SKM-1 (cell line): ENCODE measurements around the gene NOBOX.
"Not testable (repeated sequence)": the region's sequence is repeated elsewhere in the genome, so short reads cannot be mapped to it uniquely, and the experiment has no call there.

ENCODE experiments used
- DNase-seq: peaks from one replicate; lab custom pipeline; 2025; ENCODE audit not compliant: unreplicated experiment; lab: John Stamatoyannopoulos, UW

The NOBOX gene

DNA sequence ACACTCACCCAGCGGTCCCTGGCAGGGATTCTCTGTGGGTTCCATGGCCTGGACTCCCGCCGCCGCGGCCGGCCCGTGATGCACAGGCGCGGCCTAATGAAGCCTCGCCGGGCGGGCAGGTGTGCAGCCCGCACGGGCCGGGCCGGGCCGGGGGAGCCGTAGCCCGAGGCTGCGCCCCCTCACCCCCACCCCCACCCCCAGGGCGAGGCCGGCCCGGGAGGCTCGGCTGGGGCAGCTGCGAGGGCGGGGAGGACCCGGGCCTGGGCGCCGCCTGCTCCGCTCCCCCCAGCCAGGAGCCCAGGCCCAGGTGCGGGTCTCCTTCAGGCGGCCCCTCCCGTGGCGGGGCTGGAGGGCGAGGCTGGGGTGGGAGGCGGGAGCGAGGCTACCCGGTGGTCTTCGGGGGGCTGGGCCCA is at the start of gene NOBOX:
NOBOX (minus strand) TSS at position 45 of the 413 bp plus-strand sequence.
- no peak for DNase-seq

DNA sequence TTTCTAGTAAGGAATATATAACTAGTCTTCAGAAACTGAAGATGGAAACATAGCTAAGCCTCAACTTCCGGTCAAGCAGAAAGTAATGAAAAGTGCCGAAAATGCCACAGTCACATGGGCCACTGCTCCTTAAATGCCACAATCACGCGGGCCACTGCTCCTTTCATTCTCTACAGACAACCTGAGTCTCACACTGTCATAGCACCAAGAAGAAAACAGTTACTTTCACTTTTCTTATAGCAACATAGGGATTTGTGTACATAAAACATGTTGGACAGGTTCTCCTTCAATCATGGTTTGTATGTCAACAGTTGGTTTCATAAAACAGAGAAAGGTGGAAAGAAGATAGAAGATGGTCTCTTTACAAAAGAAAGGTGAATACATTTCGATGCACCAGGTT is 48.6 kb upstream of the NOBOX start:
- no peak for DNase-seq

DNA sequence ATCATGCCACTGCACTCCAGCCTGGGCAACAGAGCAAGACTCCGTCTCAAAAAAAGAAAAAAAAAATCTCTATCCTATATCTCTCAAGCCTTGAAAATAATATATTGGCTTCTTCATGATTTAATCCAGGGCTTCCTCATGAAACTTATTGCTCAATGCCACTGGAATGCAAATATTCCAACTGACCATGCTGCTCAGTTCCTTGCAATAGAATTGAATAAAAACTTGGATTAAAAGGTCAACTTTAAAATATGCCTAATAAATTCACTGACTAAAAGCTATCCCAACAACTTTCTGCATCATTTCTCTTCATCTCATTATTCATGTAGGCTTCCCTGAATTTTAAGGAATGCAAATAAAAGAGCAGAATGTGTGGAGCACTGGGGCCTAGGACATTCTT is 42.1 kb upstream of the NOBOX start:
- DNase-seq, result no peak

DNA sequence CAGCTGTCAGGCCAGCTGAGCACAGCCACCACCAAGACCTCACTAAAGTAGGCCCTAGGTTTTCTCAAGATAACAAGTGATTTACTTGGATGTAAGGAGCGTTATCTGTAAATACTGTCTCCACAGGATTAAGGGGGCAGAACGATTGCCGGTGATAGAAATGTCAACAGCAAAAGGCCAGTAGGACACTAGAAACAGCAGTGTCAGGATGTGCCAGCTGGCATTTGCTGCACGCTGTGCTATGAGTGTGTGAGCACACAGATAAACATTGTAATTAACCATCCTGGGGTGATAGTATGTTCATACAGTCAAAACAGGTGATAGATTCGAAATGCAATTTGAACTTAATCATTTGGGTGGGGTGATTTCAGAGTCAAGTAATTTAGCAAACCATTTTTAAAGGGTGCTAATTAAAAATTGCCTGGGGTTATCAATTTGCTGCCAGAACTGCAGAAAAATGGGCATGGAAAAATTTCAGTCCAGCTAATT is 36.3 kb upstream of the NOBOX start:
- no peak for DNase-seq

DNA sequence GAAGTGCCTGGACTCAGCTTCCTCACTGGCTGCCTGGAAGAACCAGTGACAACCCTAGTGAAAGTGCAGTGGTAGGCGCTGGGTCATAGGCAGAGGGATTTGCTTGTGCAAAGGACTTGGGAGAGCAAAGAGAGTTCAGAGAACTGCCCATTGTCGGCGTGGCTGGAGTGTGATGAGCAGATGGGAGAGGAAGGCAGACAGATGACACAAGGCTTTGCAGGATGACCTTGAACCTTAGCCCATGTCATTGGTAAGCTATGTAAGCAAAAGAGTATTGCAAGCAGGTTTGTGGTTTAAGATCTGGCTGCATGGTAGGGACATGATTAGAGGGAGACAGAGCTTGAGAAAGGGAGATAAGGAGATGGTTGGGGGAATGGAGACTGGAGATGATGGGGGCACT is 35.3 kb upstream of the NOBOX start:
- DNase-seq, result no peak

DNA sequence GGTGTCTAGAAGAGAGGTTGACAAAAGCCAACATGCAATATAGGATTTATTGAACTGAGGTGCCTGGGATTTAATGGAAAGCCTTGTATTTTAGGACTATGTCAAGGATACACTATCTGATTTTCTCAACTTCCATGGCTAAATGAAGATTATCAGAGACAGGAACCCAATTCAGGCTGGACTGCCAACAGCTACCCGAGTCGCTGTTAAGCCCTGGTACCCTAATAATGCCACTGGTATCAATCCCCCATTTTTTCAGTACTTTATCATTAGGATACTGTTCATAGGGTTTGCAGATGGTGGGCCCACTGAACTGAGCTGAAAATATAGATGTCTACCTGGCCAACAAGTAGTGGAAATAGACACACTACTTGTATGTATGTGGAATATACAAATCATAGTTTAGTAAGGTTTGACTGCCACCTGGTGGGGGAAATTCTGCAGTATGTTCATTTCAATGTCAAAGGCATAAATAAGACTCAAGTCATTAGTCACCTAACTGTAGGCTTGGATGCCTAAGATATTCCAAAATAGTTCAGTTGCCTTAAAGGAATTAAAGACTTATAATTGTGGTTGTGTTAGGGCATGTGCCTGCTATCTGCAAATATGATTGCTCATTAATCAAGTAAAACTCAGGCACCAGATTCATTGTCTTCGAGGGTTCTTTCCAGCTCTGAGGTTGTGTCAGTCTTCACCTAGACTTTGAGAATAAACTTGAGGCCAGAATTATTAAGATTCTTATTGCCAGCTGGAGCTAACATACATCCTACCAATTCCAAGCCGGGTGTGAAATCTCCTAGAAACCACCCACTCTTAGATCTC is 34.1 kb upstream of the NOBOX start:
- DNase-seq, result peak; percentile 30

DNA sequence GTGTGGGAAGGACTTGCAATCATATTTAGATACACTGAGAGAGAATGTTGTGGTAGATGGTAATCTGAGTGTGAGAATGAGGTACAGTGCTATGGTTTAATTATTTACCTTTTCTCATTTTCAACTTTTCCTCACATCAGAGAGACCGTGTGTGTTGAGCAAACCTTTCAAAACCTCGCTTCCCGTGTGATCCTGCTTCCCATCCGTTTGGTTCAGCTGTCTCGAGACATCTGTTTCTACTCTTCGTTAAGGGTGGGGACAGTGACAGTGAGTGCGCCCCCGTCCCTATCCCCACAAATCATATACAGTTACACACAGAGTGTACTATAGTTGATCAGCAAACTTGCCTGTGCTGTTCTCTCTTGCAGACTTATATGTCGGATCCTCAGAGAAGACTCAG is 33.0 kb upstream of the NOBOX start:
- no peak for DNase-seq

DNA sequence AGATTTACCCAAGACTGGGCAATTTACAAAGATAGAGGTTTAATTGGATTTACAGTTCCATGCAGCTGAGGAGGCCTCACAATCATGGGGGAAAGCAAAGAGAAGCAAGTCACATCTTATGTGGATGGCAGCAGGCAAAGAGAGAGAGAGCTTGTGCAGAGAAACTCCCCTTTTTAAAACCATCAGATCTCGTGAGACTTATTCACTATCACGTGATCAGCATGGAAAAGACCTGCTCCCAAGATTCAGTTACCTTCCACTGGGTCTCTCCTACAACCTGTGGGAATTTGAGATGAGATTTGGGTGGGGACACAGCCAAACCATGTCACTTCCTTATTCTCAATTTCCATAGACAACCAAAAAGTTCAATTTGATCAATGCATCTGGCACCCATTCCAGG is 24.9 kb upstream of the NOBOX start:
- DNase-seq, result no peak

DNA sequence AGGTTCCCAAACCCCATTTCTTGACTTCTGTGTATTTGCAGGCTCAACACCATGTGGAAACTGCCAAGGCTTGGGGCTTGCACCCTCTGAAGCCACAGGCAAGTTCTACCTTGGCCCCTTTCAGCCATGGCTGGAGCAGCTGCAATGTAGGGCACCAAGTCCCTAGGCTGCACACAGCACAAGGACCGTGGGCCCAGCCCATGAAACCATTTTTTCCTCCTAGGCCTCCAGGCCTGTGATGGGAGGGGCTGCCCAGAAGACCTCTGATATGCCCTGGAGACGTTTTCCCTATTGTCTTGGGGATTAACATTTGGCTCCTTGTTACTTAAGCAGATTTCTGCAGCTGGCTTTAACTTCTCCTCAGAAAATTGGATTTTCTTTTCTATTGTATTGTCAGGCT is 24.0 kb upstream of the NOBOX start:
- DNase-seq, result not testable (repeated sequence)

DNA sequence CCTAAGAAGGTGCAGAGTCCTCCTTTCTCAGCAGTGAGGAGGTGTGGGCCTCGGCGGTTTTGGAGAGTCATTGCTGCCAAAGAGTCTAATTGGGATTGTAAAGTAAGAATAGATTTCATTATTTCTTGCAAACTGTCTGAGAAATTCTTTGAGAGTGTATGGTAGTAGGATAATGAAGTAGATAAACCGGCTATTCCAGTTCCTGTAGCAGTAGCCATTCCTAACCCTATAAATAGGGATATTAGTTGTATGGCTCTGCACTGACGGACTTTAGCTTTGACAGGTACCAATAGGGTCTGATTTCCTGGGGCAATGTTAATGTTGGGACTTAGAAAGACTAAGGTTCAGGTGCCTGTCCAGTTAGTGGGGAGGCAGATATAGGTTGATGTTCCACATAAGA is 15.4 kb upstream of the NOBOX start:
- not testable (repeated sequence) for DNase-seq

DNA sequence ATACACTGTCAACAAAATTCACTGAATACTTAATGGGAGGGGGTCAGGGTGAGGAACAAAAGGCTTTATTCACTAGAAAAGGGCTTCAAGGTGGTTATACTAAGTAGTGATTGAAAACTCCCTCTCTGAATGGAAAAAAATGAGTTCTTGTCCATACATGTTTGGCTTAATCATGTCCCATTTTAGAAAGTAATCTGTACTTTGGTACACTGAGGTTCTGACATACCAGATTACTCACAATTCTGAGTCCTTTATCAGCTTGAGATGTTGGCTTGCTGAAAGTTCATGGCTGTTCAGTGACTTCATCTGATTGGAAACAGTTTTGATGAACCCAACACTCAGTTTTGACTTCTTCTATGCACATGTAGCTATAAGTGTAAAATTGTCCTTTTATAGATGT is 12.8 kb upstream of the NOBOX start:
- no peak for DNase-seq

DNA sequence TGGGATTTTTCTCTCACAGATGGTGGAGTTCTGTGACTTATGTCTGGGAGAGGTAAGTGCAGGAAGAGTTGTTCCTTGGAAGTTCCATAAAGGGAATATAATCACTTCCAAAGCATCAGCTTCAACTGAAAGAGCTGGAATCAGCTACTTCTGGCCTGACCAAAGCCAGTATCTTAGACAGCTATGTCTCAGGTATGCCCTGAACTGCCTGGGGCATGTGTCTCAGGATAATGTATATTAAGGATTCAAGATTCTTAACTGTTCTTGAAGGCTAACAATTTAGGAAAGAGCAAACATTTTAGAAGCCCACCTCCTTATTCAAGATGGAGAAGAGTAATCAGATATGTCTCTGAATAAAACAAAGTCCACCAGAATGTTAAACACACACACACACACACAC is 12.4 kb upstream of the NOBOX start:
- no peak for DNase-seq

DNA sequence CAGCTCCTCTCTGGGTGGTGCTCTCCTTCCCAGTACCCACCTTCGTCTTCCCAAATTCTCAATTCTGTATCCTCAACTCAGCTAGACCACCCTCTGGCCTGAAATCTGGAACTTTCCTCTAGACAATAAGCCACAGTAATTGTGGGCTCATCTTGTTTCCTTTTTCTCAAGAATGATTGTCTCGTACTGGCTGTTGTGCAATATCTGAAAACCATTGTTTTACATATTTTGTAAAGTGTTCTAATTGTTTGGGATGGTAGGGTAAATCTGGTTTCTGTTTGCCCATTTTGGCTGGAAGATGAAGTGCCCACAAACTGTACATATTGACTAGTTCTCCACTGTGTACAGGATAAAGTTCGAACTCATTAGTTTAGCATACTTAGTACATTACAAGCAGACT is 11.3 kb upstream of the NOBOX start:
- DNase-seq, result no peak

DNA sequence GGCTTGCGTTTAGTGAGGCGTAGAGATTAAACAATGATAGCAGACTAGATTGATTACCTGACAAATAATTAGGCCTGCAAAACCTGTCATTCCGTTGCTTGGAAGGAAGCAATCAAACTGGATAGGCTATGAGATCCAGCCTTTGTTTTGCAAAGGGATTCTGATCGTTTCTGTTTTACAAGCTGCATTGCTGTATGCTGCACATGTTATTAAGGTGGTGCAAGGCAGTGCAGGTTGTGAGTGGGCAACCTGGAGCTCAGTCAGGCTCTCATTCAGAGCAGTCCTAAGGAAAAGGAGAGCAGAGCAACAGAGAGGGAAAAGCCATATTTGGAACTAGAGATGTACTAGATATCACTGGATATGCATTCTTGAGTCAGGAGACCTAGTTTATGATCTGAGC is 6.9 kb upstream of the NOBOX start:
- no peak for DNase-seq

DNA sequence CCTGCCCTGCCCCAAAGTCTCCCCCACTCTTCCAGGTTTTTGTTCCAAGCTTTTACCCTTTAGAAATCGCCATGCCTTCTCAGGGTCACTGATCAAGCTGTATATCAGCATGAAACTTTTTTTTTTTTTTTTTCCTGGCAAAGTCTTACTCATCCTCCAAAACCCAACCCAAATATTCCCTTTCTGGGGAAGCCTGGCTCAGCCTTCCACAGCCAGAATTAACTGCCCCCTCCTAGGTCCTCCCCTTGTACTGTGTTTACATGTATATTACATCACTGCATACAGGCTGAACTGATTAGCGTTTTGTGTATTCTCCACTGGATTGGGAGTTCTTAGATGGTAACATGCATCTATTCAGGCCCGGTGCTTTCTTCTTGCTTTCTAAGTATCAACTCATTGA is 4.6 kb upstream of the NOBOX start:
- DNase-seq, result no peak

DNA sequence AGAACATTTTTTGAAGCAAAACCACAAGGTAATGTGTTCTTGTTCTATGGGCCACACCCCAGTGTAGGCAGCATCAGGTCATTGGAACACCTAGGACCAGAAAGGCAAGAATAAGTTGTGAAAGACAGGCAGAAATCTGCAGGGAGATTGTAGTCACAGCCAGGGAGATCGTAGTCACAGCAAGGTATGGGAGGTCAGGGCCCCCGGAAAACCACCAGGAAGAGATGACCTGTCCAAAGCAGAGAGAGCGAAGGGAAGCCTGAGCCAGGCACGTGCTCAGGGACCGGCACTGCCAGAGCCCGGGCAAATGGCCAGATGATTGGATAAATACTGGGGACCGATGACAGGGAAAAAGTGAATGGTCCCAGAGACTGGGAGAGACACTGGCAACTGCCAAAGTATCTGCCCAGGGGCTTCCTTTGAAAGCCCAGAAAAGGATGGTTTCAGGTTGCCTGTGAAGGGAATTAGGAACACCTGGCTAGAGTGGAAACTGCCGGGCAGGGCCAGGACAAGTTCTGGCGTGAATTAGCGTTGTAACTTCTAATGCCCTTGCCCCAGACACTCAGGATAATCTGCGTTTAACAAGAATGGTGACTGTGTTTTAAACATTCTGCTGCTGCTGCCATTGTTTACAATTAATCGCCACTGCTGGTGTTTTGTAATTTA is 3.9 kb upstream of the NOBOX start:
- no peak for DNase-seq

DNA sequence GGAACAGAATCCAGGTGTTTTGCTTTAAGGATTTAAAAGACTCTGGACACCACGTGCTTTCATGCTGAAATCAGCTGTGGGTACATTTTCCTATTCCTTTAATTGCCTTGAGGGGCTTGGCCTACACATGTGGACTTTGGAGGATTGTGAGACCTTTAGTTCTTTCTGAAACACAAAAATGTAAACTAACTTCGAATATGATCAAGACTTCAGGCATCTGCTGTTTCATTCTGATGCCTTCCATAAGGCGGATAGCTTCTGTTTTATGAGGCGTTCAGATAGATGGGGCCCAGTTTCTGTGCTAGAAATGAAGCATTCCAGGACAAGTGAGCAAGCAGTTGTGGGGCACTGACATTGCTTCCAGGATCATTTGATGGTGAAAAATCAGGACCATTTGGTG is 1.5 kb upstream of the NOBOX start:
- no peak for DNase-seq

DNA sequence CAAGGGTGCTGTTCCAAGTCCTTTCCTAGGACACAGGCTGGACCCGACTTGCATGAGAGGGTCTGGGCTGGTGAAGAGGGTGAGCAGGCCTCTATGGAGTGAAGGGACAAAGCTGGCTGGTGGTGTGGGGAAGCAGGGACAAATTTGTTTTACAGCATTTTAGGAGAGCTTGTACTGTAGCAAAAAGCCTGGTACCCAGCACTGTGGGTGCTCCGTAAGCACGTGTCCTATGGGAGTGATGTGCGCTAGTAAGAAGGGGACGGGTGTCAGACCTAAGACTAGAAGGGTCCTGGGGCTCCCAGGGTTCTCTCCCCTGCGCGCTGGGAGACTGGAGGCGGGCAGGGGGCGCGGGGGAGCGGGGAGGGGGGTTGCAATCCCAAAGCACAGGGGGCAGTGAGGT is 391 bp downstream of the NOBOX start:
- DNase-seq, result no peak

DNA sequence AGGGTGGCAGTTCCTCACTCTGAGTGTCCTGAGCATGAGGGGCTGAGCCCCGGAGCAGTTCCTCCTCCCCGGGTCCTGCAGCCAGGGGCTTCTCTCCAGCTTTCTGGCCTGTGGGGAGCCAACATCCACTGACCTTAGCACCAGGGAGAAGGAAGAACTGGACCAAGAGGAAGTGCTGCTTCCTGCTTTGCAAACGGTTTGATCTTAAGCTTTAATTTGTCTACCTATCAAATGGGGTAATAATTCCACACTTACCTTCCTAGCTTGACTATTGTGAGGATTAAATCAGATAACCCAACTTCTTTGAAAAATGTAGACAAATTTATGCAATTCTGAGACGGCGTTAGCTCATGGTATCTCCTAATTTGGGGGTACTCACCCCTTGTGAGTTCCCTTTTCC is 2.0 kb downstream of the NOBOX start:
- no peak for DNase-seq

DNA sequence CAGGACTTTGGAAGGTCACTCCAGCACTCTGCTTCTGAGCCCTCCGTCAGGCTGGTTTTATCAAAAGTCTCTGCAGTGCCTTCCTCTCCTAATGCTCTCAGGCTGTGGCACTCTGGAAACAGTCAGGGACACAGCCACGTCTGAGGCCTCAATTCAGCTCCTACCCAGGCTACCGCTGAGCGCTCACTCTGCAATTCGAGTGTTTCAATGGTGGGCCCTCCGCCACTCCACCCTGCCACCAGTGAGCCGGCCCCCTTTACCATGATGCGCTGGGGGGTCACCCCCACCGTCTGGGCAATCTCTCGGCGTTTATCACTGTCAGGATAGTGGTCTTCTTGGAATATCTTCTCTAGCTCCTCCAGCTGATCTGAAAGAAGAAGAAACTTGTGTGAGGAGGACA is 3.5 kb downstream of the NOBOX start:
- no peak for DNase-seq

DNA sequence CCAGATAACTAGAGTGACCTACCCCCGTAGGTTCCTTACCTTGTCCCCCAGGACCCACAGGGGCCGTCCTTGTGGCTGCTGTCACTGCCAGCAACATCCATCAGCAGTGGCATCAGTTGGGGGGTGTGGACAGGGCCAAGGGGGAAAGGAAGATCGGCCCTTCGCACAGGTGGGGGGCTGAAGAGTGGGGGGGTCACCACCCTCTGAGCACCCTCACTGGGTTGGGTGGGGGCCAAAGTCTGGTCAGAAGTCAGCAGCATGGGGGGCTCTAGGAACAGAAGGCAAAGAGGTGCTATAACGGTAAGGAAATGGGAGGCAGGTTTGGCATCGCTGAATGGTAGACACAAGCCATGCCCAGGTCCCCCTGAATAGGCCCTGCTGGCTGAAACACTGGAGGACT is 4.6 kb downstream of the NOBOX start:
- DNase-seq, result no peak

DNA sequence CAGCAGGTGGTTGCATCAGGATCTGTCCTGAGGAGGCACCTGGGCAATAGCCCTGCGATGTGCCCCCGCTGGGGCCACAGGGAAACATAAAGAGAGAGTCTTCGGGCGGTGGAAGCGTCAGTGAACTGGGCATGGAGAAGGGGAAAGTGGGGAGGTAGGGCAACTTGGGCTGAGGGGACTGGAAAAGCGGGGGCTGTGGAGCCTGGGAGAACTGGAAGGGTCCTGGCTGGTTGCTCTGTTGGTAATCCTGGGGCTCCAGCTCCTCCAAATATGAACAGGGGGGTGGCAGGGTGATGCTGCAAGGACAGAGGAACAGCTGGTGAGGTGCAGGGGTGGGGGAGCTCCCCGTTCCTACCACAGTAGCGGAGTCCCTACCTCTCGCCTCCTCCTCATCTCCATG is 5.2 kb downstream of the NOBOX start:
- no peak for DNase-seq

DNA sequence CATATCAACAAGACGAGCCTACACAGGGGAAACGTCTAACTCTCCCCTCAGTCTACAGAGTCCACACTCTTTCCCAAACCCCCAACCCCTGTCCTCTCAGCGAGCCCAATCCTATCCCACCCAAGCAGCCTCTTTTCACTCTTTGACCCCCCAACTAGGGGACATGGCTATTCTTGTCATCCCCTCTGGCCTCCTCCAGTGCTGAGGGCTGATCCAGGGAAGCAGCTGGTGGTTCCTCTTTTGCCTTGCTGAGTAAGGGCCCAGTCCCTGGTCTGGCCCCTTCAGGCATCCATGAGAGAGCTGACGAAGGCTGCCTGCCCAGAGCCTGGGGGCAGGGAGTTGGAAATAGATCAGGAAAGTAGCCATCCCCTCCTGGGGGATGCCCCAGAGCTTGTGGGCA is 6.4 kb downstream of the NOBOX start:
- no peak for DNase-seq
